GM03348 (cell line): ENCODE results near the gene METTL24.
"Not testable (repeated sequence)": the region's sequence is repeated elsewhere in the genome, so short reads cannot be mapped to it uniquely, and the experiment has no call there.

ENCODE experiments used
- DNase-seq: peaks from one replicate; pipeline ENCODE4 v3.0.0; 2012; ENCODE audit warnings: low spot score

Gene METTL24

DNA sequence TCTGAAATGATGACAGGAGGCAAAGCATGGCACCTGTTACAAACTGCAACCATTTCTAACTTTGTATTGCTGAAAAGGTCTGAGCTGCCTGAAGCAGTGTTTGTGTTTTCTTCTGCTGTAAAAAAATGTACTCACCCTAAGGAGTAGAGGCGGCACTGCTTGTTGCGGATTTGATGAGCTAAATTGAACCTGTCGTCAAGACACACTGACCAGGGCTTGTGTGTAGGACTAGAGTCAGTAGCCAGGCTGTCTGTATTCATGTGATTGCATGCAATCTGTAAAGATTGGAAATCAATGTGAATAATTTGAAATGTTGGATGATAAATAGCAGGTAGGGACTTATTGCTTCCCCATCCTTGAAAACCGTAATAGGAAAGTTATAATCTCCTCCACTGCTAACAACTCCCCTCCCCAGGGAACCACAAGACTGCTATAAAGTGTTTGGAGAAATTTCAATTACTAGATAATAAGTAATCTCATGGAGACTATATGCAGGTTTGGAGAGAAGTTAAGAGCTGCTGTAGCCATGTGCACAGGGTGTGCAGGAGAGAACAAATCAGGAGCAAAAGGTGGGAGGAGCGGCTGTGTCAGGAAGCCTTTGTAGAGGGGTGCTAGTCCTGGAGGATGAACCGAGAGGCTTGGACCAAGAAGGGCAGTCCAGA, 42.8 kb downstream of the METTL24 start:
- no peak for DNase-seq

DNA sequence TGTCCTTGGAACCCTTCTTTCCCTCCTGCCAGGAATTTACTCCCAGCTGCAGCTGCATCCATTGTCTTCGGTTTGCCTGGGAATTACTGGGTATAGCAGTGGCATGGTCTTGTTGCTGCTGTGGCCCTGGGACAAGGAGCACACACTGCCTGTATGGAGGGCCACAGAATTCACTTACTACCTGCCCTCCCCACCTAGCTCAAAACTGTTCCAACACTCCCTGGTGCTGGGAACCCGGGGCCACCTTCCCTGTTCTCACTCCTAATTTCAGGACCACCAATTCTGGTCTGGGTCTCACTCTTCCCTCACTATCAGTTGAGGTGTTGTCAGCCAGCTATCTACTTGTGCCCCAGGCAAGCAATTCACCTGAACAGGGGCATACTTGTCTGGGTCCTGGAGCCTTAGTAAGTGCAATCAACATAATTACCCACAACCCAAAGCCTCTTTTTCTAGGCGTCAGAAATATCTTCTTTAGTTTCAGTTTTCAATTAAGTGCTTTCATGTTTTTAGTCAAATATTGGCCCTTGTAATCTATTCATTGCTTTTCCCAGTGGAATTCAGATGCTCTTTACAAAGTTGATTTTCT, 47.2 kb downstream of the METTL24 start:
- DNase-seq, result no peak

DNA sequence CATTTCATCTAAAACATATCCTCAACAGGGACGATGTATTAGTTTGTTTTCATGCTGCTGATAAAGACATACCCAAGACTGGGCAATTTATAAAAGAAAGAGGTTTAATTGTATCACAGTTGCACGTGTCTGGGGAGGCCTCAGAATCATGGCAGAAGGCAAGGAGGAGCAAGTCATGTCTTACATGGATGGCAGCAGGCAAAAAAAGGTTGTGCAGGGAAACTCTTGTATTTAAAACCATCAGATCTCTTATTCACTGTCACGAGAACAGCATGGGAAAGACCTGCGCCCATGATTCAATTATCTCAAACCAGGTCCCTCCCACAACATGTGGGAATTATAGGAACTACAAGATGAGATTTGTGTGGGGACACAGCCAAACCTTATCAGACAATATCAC, 48.7 kb downstream of the METTL24 start:
- DNase-seq, result not testable (repeated sequence)

DNA sequence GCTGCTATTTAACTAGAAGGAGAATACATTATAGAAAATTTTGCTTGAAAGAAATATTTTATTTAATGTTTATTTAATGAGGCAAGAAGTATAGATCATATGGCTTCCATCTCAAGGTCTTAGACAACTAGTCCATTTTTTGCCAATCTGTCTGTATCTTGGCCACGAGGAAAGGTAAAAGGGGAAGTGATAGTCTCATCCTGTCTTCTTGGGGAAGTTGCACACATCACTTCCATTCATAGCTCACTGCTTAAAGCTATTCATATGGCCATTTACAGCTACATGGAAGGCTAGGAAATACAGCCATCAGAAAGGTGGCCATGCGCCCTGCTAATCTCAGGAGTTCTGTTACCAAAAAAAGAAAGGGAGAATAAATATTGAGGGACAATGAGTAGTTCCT, 50.8 kb downstream of the METTL24 start:
- no peak for DNase-seq

DNA sequence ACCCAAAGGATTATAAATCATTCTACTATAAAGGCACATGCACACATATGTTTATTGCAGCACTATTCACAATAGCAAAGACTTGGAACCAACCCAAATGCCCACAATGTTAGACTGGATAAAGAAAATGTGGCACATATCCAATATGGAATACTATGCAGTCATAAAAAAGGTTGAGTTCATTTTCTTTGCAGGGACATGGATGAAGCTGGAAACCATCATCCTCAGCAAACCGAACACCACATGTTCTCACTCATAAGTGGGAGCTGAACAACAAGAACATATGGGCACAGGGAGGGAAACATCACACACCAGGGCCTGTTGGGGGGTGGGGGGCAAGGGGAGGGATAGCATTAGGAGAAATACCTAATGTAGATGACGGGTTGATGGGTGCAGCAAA, 52.3 kb downstream of the METTL24 start:
- DNase-seq, result not testable (repeated sequence)

DNA sequence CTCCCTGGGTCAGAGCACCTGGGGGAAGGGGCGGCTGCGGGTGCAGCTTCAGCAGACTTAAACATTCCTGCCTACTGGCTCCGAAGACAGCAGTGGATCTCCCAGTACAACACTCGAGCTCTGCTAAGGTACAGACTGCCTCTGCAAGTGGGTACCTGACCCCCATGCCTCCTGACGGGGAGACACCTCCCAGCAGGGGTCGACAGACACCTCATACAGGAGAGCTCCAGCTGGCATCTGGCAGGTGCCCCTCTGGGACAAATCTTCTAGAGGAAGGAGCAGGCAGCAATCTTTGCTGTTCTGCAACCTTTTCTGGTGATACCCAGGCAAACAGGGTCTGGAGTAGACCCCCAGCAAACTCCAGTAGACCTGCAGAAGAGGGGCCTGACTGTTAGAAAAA, 54.5 kb downstream of the METTL24 start:
- not testable (repeated sequence) for DNase-seq

DNA sequence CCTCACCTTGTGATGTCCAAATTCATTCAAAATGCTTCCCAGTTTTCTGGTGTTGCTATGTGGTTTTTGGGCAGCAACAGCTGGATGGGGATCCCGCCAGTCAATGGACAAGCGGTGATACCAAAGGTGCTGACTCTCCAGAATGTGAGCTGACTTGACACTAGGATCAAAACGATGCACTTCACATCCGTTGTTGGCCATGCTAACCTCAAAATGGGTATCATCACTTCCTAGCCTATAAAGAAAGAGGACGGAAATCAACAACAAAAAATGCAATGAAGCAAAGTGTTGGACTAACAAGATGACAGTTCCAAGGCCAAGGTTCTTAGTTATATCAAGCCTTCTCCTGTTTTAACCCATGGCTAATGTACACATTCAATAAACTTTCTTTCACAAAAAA, 59.2 kb downstream of the METTL24 start:
- no peak for DNase-seq

DNA sequence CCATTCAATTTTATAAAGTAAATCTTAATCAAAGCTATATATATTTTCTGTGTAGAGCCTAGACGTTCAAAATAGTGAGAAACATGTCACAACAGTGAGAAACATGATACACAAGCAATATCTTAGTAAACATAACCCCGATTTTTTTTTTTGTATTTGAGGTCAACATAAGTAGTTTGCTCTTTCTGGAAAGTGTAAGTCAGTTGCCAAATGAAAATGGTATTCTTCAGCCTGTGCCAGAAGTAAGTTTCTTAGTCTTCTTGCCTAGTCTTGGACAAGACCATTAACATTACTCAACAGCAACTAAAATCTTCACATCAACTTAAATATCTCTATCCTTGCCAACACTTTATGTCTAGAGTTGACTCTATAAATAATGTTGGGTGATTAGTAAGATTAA, 59.7 kb downstream of the METTL24 start:
- DNase-seq, result no peak

DNA sequence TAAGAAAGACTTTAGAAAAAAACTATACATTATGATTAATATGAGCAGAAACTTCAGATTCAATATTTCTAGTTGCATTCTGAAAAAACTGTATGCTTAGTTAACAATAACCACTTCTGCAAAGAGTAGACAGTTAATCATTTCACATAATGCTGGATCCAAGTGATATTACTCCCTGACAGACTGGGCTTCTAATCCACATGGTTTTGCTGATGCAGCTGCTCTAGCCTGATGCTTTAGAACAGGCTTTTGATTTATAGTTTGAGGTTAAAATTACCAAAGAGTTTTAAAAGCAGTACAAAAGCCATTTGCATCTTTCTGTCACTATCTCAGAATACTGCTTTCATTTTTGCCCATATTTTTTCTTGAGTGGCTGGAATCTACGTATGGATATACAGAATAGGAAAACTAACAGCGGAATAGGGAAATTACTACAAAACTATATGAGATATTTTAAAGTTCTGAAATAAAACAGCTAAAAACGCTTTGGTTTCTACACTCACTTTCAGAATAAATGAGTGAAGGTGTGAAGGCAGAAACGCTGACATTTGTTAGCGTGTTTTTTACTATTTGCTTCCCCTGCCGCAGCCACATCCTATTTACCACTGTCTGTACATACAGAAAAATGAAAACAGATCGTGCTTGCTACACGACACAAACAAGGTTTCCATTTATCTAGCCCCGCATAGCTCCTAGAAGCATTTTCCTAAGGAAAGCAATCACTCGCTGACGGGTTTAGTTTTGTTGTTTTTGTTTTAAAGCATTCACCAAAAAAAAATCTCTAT, 61.7 kb downstream of the METTL24 start:
- no peak for DNase-seq

DNA sequence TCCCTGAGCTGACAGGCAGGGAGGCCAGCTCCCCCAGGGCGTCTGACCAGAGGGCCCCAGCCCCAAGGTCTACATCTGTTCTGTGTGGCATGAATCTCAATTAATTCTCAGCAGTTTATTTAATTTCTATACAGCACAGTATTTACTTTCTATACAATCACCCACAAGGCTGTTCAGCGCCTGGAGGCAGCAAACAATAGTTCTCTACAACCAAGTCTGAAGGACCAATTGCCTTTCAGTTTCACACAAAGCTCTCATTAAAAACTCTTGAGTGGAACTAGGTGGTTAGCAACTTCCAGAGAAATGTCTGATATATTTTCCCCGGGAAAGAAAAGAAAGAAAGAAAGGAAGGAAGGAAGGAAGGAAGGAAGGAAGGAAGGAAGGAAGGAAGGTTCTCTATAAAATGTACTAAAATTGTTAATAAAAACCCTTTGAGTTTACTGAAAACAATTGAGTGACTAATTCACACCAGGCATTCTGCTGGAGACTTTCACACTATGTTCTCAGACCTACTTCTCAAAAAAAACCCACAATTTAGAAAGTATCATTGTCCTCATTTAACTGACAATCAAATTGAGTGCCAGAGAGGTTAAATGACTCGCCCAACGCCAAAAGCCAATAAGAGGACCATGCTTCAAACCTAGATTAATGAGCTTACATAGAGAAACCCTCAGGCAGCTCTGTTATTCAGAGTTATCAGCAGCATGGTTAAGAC, 62.5 kb downstream of the METTL24 start:
- DNase-seq, result no peak

DNA sequence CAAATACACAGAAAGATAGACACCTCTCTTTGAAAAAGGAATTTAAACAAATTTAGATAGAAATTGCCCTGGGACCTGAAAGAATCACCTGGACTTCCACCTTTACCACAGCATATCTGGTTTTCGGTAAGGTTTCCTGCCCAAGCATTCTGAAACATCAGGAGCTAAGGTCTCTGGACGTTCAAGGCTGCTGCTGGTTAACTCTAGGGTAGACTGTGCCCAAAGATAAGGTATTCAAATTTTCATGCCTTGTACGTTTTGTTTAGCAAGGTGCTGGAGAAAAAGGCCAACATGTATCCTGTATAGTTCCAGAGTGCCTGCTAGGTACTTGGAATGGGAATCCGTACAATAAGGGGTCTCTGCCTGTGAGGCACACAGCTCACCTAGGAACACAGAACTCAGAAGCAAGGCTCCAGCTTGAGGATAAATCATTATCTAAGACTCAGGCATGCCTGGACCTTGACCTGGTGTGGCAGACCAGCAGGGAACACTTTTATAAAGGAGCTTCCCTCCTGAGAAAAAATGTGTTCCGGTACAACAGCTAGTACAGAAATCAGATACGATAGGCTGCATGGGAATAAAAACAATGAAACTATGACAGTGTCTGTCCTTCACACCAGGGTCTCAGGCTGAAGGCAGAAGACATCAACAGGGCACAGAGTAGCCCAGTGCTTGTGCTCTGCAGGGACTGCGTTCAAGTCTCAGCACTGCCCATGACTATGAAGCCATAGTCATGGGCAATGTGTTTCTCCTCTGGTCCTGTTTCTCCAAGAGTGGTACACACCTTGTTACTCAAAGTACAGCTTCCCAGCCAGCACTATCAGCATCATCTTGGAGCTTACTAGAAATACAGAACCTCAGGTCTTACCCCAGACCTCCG, 70.4 kb downstream of the METTL24 start:
- no peak for DNase-seq

DNA sequence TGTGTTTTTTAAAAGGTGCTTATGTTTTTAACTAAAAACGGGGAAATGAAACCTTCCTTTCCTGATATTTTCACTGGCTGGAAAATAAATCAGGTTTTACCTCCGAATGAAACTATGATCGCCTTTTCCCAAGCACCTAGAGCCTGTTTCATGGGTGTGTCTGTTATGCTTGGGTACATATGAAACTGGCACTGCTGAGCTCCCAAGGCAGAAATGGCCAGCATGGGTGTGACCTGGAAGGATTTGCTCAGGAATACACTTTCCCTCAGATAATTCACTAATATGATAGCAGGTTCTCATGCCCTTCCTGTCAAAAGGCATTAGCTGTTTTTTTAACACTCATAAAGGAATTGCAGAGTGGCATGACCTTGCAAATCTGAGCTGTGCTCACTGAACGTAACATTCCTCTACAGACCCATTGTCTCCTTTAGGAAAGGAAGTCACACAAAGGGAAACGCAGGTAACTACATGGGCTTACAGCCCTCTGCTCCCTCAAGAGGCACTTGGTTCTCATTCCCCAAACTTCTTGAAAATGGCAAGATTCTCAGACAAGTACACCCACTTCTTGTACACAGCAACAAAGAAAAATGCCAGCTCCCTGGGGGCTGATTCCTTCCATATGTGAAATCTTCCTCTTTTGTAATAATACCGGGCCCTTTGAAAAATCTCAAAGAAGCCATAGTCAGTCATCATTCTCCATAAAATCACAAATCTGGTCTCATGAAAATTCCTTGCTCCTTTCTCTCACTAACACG, 72.7 kb downstream of the METTL24 start:
- DNase-seq, result no peak

DNA sequence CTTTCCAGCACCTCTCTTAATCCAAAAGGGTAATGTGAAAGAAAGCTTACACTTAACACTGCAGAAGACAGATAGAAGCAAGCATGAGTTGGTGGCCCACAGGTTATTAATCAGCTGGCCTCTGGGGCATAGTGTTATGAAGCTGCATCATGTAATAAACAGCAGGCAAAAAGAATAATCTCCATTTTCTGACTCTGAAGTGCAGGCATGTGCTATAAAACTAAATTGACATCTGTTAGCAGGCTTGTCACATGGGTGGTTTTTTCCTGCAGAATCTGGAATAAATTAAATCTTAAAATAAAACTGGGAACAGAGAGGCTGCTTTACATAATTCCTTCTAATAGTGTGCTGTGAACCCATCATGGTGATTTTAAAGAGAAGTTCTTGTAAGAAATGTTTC, 73.3 kb downstream of the METTL24 start:
- no peak for DNase-seq

DNA sequence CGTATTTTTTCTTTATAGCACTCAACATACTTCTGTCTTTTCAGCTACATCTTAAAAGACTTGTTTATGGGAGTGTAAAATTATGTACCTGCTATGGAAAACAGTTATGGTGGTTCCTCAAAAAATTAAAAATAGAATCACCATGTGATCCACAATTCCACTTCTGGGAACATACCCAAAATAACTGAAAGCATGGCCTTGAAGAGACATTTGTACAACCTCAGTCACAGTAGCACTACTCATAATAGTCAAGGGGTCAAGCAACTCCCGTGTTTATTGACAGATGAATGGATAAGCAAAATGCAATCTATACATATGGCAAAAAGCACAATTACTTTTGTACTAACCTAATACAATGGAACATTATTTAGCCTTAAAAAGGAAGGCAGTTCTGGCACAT, 74.5 kb downstream of the METTL24 start:
- no peak for DNase-seq

DNA sequence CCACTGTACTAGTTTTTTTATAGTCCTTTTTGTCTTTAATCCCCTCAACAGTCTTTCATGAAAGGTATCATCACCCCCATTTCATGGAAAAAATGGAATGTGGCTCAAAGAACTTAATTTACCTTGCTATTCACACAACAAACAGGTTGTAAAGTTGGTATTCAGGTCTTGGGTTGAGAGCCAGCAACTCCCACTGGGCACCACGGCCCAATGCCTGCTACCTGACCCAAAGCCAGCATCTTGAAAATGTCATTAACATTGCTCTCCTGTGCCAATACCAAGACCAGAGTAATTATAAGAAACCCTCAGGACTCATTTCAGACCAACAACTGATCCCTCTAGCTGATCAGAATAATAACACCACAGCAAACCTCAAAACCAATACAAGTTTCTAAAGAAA, 75.7 kb downstream of the METTL24 start:
- no peak for DNase-seq

DNA sequence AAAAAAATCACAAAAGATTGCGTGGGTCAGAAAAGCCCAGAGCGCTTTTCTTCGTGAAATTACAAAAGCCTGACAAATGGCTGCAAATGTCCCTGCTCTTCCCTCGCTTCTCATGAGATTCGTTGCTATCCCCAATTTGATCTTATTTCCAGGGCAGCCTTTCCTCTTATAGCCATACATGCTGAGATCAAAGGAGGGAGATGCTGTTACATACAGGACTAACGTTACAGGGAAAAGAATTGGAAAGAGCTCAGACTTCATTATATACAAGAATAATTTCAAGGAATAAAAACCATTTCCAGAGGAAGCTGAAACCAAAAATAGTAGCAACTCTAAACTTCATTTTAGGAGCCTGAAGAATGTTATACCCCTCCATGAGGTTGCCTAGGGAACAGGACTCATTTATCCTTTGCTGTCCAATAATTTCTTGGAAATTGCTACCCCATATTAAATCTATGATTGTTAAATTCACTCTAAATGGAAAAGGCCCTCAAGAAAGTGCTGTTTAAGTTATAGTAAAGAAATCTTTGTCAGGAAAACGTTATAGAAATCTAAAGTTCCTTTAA, 81.0 kb downstream of the METTL24 start:
- DNase-seq, result no peak

DNA sequence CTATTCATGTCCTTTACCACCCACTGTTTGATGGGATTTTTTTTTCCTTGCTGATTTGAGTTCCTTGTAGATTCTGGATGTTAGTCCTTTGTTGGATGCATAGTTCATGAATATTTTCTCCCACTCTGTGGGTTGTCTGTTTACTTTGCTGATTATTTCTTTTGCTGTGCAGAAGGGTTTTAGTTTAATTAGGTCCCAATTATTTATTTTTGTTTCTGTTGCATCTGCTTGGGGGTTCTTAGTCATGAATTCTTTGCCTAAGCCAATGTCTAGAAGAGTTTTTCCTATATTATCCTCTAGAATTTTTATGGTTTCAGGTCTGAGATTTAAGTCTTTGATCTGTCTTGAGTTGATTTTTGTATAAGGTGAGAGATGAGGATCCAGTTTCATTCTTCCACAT, 85.4 kb downstream of the METTL24 start:
- not testable (repeated sequence) for DNase-seq

DNA sequence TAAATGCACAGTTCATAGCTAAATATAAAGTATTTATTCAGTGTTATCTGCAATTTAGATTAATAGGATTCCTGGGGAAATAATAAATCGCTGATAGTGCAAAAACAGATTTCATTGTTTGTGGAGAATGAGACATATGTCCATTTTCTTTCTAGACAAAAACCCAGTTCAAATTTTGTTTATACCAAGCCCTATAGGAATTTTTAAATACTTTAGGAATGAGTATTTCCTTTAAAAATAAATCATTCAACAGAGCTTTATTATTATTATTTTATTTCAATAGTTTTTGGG, 86.5 kb downstream of the METTL24 start:
- no peak for DNase-seq

DNA sequence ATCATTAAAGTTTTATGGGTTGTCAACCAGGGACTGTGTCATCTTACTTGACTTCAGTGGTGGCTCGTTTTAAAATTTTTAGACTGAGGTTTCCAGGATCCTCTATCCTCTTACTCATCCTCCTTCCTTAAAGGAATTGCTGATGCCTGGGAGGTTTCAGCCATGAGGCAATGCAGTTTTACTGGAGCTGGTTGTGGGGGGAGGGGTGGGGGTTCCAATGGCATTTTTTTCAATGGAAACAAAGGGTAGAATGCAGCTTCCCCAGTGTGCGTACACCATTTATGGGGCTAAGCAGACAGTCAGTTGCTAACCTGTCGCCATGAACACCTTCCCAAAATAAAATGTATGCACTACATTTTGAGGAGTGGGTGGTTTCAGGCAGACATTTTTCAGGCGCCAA, 88.0 kb downstream of the METTL24 start:
- DNase-seq, result peak; percentile 8

DNA sequence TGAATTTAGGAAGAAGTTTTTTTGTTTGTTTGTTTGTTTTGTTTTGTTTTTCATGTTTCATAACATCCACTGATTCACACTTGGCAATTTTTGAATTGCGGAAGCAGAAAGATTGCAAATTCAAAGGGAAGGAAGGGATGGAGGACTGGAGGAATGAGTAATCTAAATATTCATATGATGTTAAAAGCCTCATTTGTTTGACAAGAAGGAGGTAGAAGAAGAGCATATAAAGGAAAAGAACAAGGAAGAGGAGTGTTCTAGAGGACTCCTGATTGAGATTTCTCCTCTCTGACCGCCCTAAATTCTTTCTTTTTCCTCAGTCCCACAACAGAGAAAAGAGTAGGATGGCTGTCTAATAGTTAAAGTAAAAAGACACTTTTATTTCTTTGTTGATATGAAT, 88.5 kb downstream of the METTL24 start:
- DNase-seq, result no peak

DNA sequence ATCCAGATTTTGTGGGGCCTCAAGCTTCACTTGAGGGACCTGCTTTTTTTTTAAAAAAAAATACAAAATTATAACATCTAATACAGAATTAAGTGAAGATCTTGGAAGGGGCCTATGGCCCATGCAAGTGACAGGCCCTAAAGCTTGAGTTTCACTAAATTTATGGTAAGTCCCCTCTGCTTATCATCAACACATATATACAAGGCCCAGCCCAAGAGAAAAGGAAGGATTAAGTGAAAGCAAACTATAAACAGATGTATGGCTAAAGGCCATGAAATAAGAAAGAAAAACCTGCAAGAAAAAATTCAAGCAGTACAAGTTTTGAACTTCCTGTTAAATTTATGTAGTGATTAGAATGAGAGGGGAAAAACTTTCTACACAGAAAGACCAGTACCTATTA, 91.2 kb downstream of the METTL24 start:
- DNase-seq, result no peak
